GM12865 (cell line): ENCODE data around the gene CITED1.

Source experiments
- DNase-seq: peaks from one replicate; pipeline ENCODE4 v3.0.0; 2010; ENCODE audit warnings: low read depth
- H3K4me3 ChIP-seq: 2 replicates; pipeline ENCODE4 v1.5.1; 2011; ENCODE audit warnings: mild to moderate bottlenecking, low read depth, low read length, control low read depth
- TF ChIP-seq, protein P1 (sequence below): IDR thresholded peaks from 2 replicates; pipeline ENCODE4 v1.5.1; 2011; ENCODE audit warnings: low read length, control low read depth, low read depth, inconsistent platforms; ENCODE audit not compliant: insufficient read depth; ENCODE audit errors: missing control alignments

The CITED1 gene

DNA sequence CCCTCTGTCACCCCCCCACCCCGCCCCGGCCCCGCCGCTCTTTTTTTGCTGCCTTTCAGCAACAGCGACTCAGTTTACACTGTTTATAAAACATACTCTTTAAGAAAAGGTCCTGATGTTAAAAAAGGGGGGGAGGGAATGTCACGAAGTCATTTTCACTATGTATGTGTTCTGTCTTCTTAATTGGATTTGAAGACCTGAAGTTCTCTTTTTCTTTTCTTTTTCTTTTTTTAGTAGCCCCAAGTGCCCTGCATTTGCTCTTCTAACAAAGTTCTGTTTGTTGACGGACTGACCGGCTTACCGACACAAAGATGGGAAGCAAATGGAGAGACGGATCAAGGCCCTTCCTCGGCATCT, 2.5 kb upstream of the CITED1 start:
- no peak overlapping the region for H3K4me3 ChIP-seq
- no peak for DNase-seq
- TF ChIP-seq, protein P1, sequence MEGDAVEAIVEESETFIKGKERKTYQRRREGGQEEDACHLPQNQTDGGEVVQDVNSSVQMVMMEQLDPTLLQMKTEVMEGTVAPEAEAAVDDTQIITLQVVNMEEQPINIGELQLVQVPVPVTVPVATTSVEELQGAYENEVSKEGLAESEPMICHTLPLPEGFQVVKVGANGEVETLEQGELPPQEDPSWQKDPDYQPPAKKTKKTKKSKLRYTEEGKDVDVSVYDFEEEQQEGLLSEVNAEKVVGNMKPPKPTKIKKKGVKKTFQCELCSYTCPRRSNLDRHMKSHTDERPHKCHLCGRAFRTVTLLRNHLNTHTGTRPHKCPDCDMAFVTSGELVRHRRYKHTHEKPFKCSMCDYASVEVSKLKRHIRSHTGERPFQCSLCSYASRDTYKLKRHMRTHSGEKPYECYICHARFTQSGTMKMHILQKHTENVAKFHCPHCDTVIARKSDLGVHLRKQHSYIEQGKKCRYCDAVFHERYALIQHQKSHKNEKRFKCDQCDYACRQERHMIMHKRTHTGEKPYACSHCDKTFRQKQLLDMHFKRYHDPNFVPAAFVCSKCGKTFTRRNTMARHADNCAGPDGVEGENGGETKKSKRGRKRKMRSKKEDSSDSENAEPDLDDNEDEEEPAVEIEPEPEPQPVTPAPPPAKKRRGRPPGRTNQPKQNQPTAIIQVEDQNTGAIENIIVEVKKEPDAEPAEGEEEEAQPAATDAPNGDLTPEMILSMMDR, result no peak

DNA sequence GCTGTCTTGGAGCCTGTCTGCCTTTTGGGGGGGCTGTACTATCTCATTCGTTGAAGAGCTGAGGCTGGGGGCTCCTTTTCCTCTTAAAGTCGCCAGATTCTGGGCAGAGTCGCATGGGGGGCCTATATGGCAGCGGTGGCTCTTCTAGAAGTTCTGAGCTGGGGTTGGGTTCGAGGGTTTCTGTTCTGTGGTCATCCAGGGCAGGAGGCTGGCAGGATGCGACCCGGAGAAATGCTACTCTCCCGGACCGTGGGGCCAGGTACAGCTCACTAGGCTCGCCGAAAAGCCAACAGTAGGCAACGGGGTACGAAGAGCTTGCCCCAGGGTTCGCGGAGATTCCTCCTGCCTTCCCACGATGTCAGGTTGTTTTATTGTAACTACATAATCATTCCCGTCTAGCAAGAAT, 1.9 kb upstream of the CITED1 start:
- TF ChIP-seq, protein P1, result no peak
- DNase-seq, result no peak
- no peak overlapping the region for H3K4me3 ChIP-seq

DNA sequence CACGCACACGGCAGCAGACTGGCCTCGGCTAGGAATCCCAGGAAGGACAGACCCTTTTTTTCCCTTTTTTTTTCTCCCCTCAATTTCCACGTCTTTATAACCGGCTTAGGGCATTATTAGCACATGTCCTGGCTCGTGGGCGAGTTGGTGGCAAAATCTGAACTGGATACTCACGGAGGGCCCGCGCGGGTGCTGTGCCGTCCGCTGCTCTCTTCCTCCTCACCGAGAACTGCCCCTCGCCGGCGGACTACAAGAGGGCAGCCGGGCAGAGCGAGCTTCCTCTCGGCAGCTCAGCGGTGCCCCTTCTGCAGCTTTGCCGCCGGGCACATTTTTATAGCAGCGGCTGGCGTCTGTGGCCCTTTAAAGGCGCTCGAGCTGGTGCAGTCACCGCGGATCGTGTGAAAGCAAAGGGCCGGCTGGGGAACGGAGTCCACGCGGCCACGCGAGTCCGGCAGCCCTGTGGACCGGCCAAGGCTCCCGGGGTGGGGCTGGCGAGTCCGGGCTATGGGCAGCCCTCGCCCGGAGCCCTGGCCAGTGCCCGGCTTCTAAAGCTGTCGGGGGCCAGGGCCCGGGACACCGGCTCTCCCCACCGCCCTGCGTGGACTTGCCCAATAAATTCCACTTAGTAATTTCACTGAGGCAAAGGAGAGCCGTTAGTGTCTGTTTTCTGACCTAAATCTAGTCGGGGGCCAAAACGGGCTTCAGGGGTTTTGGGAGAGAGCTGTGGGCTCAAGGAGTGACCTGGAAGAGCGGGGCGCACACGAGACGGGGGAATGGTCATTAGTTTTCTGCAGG, 1.3 kb upstream of the CITED1 start:
- TF ChIP-seq, protein P1, result no peak
- peak; percentile 34 for DNase-seq
- peak overlapping the region; percentile 26 for H3K4me3 ChIP-seq

DNA sequence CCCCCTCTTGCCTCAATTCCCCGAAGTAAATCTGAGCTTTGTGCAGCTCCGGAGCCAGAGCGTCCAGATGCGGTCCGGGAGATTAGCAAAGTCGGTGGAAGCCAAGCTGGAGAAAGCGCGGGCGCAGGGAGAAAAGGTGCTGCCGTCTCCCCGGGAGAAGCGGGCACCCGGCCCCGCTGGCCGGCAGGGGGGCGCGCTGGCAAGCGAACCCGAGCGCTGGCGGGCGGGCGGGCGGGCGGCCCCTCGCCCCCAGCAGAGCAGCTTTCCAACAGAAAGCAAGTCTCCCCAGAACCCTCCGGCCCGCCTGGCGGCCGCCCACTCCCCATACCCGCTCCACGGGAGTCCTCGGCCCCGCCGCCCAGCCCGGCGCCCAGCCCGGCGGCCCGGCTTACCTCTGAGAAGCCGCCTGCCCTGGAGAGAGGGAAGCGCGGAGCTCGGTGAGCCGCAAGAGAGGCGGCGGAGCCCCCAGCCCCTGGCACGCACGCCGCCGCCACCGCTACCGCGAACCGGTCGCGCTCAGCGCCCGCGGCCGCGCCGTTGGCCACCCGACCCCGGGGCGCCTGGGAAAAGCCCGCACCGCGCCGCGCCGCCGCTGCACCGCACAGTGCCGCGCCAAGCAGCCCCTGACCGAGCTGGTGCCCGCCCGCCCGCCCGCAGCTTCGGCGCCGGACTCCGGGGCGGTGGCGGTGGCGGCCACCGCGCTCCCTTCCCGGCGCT, 529 bp upstream of the CITED1 start:
- H3K4me3 ChIP-seq, result peak overlapping the region; percentile 26
- TF ChIP-seq, protein P1, result no peak
- DNase-seq, result no peak

DNA sequence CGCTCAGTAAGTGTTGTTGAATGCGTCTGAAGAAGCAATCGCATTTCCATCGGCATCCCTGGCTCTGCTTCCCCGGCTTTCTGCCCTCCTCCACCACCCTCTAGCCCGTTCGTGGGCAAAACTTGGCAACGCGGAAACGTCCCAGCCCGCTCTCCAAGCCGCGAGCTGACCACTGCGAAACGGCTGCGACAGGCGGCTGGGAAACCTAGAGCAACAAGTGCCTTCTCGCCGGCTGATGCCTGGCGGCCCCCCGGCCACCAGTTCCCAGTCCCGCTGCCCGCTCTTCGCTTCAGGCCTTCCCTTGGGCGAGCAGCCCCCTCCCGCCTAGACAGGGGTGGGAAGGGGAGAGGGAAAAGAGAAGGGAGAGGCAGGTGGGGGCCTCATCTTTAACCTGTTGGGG, 837 bp downstream of the CITED1 start:
- TF ChIP-seq, protein P1, result no peak
- no peak overlapping the region for H3K4me3 ChIP-seq

DNA sequence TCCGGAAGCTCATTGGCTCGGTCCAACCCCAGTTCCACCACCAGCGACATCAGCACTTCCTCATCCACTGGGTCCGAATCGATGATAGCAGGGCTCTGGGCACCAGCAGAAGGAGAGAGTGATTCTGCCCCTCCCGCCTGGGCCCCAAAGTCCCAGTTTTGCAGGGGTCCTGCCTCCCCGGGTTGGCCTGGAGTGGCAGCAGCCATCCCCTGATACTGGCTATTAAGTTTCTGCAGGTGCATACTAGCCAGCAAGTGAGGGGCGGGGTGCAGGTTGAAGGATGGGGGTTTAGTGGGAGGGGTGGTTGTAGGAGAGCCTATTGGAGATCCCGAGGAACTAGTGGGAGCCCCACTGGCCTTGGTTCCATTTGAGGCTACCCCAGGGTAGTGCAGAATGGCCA, 3.9 kb downstream of the CITED1 start:
- no peak for DNase-seq
- TF ChIP-seq, protein P1, result no peak
- no peak overlapping the region for H3K4me3 ChIP-seq

More for the DNA sequence above, 837 bp downstream of the CITED1 start:
- DNase-seq, result no peak
